Mesothelial cell of epicardium (in vitro differentiated cells): ENCODE measurements around the gene TEPSIN. TPM values are rescaled to one million over a fixed set of nuclear protein-coding genes. Genes with fewer than 3 reads are reported as not detected.

Experiments used
- DNase-seq, 2 experiments: peaks; one replicate each; pipeline ENCODE4 v3.0.0; 2021; ENCODE audit warnings: low spot score in 2 of 2; ENCODE audit not compliant: unreplicated experiment in 2 of 2
- H3K27ac Mint-ChIP-seq: 2 replicates; pipeline ENCODE4 v1.8.0; 2021; ENCODE audit warnings: mixed read lengths
- H3K27me3 Mint-ChIP-seq: 2 replicates; pipeline ENCODE4 v1.8.0; 2021; ENCODE audit warnings: low read depth, mixed read lengths
- H3K36me3 Mint-ChIP-seq: 2 replicates; pipeline ENCODE4 v1.8.0; 2021; ENCODE audit warnings: mixed read lengths
- H3K4me1 Mint-ChIP-seq: 2 replicates; pipeline ENCODE4 v1.8.0; 2021; ENCODE audit warnings: mixed read lengths
- H3K4me3 Mint-ChIP-seq: 2 replicates; pipeline ENCODE4 v1.8.0; 2021; ENCODE audit warnings: mild to moderate bottlenecking, moderate library complexity, mixed read lengths
- H3K9me3 Mint-ChIP-seq: 2 replicates; pipeline ENCODE4 v1.8.0; 2021; ENCODE audit warnings: mixed read lengths
- CTCF ChIP-seq: fragments of 200-600 bp; sonication (generic); IDR thresholded peaks from one replicate; pipeline ENCODE4 v1.5.0; 2021; ENCODE audit warnings: antibody characterized with exemption; ENCODE audit not compliant: unreplicated experiment
- total RNA-seq: library from RNA; stranded (reverse); gene quantifications from 3 replicates; pipeline ENCODE4 v1.2.1, GENCODE V29; 2021

TEPSIN gene
- total RNA-seq, 1 donor from 2014 or later: 44.6 TPM

- Mint-ChIP-seq H3K27ac (no peak overlapping the region), H3K4me3 (no peak overlapping the region), H3K9me3 (no peaks in the 10 kb centered on the region), H3K4me1 (peaks cover 10% of the 10 kb centered on the region), H3K27me3 (no peaks in the 10 kb centered on the region), H3K36me3 (peaks cover 5% of the 10 kb centered on the region)
- DNase-seq: no peak
- no peak for TF ChIP-seq CTCF
These were observed 12.3 kb upstream of the TEPSIN start for GRCh38 chr17:81251094-81251708.

GRCh38 chr17:81250286-81251093 is 11.6 kb upstream of the TEPSIN start:
- DNase-seq: no peak

GRCh38 chr17:81249223-81250040 is 10.6 kb upstream of the TEPSIN start:
- Mint-ChIP-seq H3K4me3 (no peak overlapping the region), H3K27ac (no peak overlapping the region), H3K27me3 (no peaks in the 10 kb centered on the region), H3K36me3 (peaks cover 5% of the 10 kb centered on the region), H3K9me3 (no peaks in the 10 kb centered on the region), H3K4me1 (peaks cover 3% of the 10 kb centered on the region)
- DNase-seq: no peak
- no peak for TF ChIP-seq CTCF

More at GRCh38 chr17:81250286-81251093, 11.6 kb upstream of the TEPSIN start:
- H3K36me3 Mint-ChIP-seq: peaks cover 5% of the 10 kb centered on the region
- no peak for TF ChIP-seq CTCF
- no peak overlapping the region for H3K27ac Mint-ChIP-seq
- no peaks in the 10 kb centered on the region for H3K9me3 Mint-ChIP-seq
- no peak overlapping the region for H3K4me3 Mint-ChIP-seq
- H3K27me3 Mint-ChIP-seq: no peaks in the 10 kb centered on the region
- peaks cover 10% of the 10 kb centered on the region for H3K4me1 Mint-ChIP-seq

GRCh38 chr17:81248649-81249048 is 9.8 kb upstream of the TEPSIN start:
- Mint-ChIP-seq H3K36me3 (peaks cover 5% of the 10 kb centered on the region), H3K4me1 (peaks cover 3% of the 10 kb centered on the region), H3K4me3 (no peak overlapping the region), H3K27me3 (no peaks in the 10 kb centered on the region), H3K9me3 (no peaks in the 10 kb centered on the region), H3K27ac (no peak overlapping the region)
- no peak for DNase-seq
- TF ChIP-seq CTCF: no peak

DNA sequence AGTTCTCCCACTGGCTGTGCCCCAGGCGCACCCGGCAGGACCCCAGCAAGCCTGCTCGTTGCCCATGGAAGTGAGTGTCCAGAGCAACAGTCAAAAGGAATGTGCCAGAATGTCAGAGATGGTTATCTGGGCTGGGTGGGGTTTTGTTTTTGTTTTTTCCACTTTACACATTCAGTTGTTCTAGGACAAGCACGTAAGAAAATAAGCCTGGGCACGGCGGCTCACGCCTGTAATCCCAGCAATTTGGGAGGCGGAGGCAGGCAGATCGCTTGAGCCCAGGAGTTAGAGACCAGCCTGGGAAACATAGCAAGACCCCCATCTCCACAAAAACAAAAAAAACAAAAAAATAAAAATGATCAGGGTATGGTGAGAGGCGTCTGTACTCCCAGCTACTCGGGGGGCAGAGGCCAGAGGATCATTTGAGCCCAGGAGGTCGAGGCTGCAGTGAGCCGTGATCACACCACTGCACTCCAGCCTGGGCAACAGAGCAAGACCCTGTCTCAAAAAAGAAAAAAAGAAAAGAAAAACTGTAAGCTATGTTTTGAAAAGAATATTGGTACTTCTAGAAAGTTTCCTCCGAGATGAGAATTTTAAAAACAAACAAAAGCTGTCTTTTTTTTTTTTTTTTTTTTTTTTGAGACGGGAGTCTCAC is 8.6 kb upstream of the TEPSIN start:
- no peaks in the 10 kb centered on the region for H3K27me3 Mint-ChIP-seq
- no peaks in the 10 kb centered on the region for H3K9me3 Mint-ChIP-seq
- H3K27ac Mint-ChIP-seq: no peak overlapping the region
- H3K36me3 Mint-ChIP-seq: peaks cover 2% of the 10 kb centered on the region
- H3K4me1 Mint-ChIP-seq: no peaks in the 10 kb centered on the region
- DNase-seq: no peak
- TF ChIP-seq CTCF: no peak
- no peak overlapping the region for H3K4me3 Mint-ChIP-seq
